ENCODE results near the gene RAD9A.

Gene RAD9A

GRCh38 chr11:67357831-67358670, 33.7 kb upstream of the RAD9A start:
- DNase-seq (ENCODE audit: low spot score) = no peak

- no peak for DNase-seq (ENCODE audit: low spot score)
Observed at GRCh38 chr11:67364169-67364568, 27.6 kb upstream of the RAD9A start.

- DNase-seq (ENCODE audit: low spot score) = no peak
Observed at GRCh38 chr11:67364783-67365722, 26.7 kb upstream of the RAD9A start.

- DNase-seq (ENCODE audit: low spot score) = no peak
Observed at GRCh38 chr11:67365736-67366444, 25.9 kb upstream of the RAD9A start.

GRCh38 chr11:67366546-67366945, 25.2 kb upstream of the RAD9A start:
- DNase-seq (ENCODE audit: low spot score) = no peak

GRCh38 chr11:67366961-67367760, 24.6 kb upstream of the RAD9A start:
- DNase-seq (ENCODE audit: low spot score) = no peak

GRCh38 chr11:67367761-67368227, 24.0 kb upstream of the RAD9A start:
- no peak for DNase-seq (ENCODE audit: low spot score)

GRCh38 chr11:67368621-67369020, 23.2 kb upstream of the RAD9A start:
- no peak for DNase-seq (ENCODE audit: low spot score)

GRCh38 chr11:67369275-67369674, 22.5 kb upstream of the RAD9A start:
- no peak for DNase-seq (ENCODE audit: low spot score)

- DNase-seq (ENCODE audit: low spot score) = no peak
Observed at GRCh38 chr11:67369801-67370284, 21.9 kb upstream of the RAD9A start.

GRCh38 chr11:67370351-67371076, 21.3 kb upstream of the RAD9A start:
- DNase-seq (ENCODE audit: low spot score) = no peak

GRCh38 chr11:67371189-67371910, 20.4 kb upstream of the RAD9A start:
- DNase-seq (ENCODE audit: low spot score) = no peak

- DNase-seq (ENCODE audit: low spot score) = no peak
Observed at GRCh38 chr11:67371911-67372320, 19.9 kb upstream of the RAD9A start.

GRCh38 chr11:67372321-67372992, 19.3 kb upstream of the RAD9A start:
- DNase-seq (ENCODE audit: low spot score) = no peak

GRCh38 chr11:67372993-67373647, 18.7 kb upstream of the RAD9A start, which contains the start of gene CLCF1:
TSS of gene CLCF1 (minus strand) at chr11:67373598. CDS start at chr11:67373539, 59 bp downstream.
- DNase-seq (ENCODE audit: low spot score) = no peak

GRCh38 chr11:67373648-67374570, 17.9 kb upstream of the RAD9A start:
- peak; percentile 66 for DNase-seq (ENCODE audit: low spot score)

- DNase-seq (ENCODE audit: low spot score) = no peak
Observed at GRCh38 chr11:67374571-67375281, 17.1 kb upstream of the RAD9A start.

Measured in COLO829 (cell line).